Adrenal gland (tissue), 5 donors: ENCODE data around the gene CD207.

Source experiments
- CTCF ChIP-seq, 6 experiments: fragments of 450-650 bp in 4 of 6; fragments of 200-600 bp in 2 of 6; sonication (generic) in 1 of 6; IDR thresholded peaks; 1 replicate in 5 of 6; 2 replicates in 1 of 6; pipeline versions ENCODE4 v1.5.1 to v1.8.0; 2016 to 2021; ENCODE audit warnings: antibody characterized with exemption in 6 of 6, mild to moderate bottlenecking in 2 of 6, moderate library complexity in 1 of 6
- POLR2A ChIP-seq, 2 donors: fragments of 450-650 bp; IDR thresholded peaks; one replicate each; pipeline ENCODE4 v1.6.1; 2017; ENCODE audit warnings: antibody characterized with exemption in 2 of 2, mild to moderate bottlenecking in 2 of 2, moderate library complexity in 1 of 2
- donor health status: DM: no; HTN: no; CAD: no.

GRCh38 chr2:70834106-70834505 is 1.5 kb downstream of the CD207 start:
- TF ChIP-seq POLR2A (IDR thresholded peaks at IDR 0.05) (no peak), CTCF (IDR thresholded peaks at IDR 0.05) (no peak)
